Breast epithelium (tissue), 3 donors: ENCODE data around the gene HMCN2.

Source experiments
- CTCF ChIP-seq, 3 donors: fragments of 450-650 bp; IDR thresholded peaks; one replicate each; pipeline ENCODE4 v1.5.1; 2016 to 2017; ENCODE audit warnings: antibody characterized with exemption in 3 of 3, mild to moderate bottlenecking in 3 of 3, moderate library complexity in 3 of 3
- POLR2AphosphoS5 ChIP-seq, 3 donors: sonication (generic); formaldehyde crosslinking; IDR thresholded peaks; one replicate each; pipeline ENCODE4 v1.6.1; 2017; ENCODE audit warnings: antibody characterized with exemption in 3 of 3

GRCh38 chr9:130477564-130477963, 212.0 kb downstream of the HMCN2 start:
- TF ChIP-seq POLR2AphosphoS5 (IDR thresholded peaks at IDR 0.05) (no peak), CTCF (IDR thresholded peaks at IDR 0.05) (no peak)
